MM.1S (cell line): Measurements from ENCODE around the gene SPTBN1.

Experiments
- DNase-seq: peaks from one replicate; pipeline ENCODE4 v3.0.0-alpha.2; 2015
- H2AFZ ChIP-seq: fragments of 300-600 bp; sonication (generic); 2 replicates; pipeline ENCODE4 v1.6.0; 2016; ENCODE audit warnings: antibody characterized with exemption, low read length
- H3F3A ChIP-seq: fragments of 300-600 bp; sonication (generic); 2 replicates; pipeline ENCODE4 v1.6.1; 2016; ENCODE audit warnings: mild to moderate bottlenecking, antibody characterized with exemption, low read length, moderate library complexity, mixed read lengths; ENCODE audit not compliant: insufficient read depth
- H3K27ac ChIP-seq: fragments of 300-600 bp; sonication (generic); 2 replicates; pipeline ENCODE4 v1.5.1; 2016; ENCODE audit warnings: mild to moderate bottlenecking, low read length
- H3K27me3 ChIP-seq: fragments of 300-600 bp; sonication (generic); replicated peaks from 2 replicates; pipeline ENCODE4 v1.6.0; 2016; ENCODE audit warnings: low read length; ENCODE audit not compliant: insufficient read depth
- H3K36me3 ChIP-seq: fragments of 300-600 bp; sonication (generic); replicated peaks from 2 replicates; pipeline ENCODE4 v1.6.1; 2016; ENCODE audit warnings: mild to moderate bottlenecking, low read length, mixed read lengths; ENCODE audit not compliant: insufficient read depth
- H3K4me1 ChIP-seq: fragments of 300-600 bp; sonication (generic); 2 replicates; pipeline ENCODE4 v1.6.1; 2016; ENCODE audit warnings: low read length, mixed read lengths
- H3K4me2 ChIP-seq: fragments of 300-600 bp; sonication (generic); 2 replicates; pipeline ENCODE4 v1.6.0; 2016; ENCODE audit warnings: low read depth, low read length
- H3K4me3 ChIP-seq: fragments of 300-600 bp; sonication (generic); 2 replicates; pipeline ENCODE4 v1.5.1; 2016; ENCODE audit warnings: low read length, mixed read lengths
- H3K79me2 ChIP-seq: fragments of 300-600 bp; sonication (generic); 2 replicates; pipeline ENCODE4 v1.6.1; 2016; ENCODE audit warnings: mixed run types, low read length, mixed read lengths
- H3K9ac ChIP-seq: fragments of 300-600 bp; sonication (generic); 2 replicates; pipeline ENCODE4 v1.6.1; 2016; ENCODE audit warnings: low read length, mixed read lengths
- H3K9me2 ChIP-seq: fragments of 300-600 bp; sonication (generic); replicated peaks from 2 replicates; pipeline ENCODE4 v1.6.1; 2016; ENCODE audit warnings: mild to moderate bottlenecking, low read length, mixed read lengths; ENCODE audit not compliant: insufficient read depth
- H3K9me3 ChIP-seq: fragments of 300-600 bp; sonication (generic); replicated peaks from 2 replicates; pipeline ENCODE4 v1.6.1; 2016; ENCODE audit warnings: mild to moderate bottlenecking, low read length, mixed read lengths; ENCODE audit not compliant: insufficient read depth
- H4K20me1 ChIP-seq: fragments of 300-600 bp; sonication (generic); 2 replicates; pipeline ENCODE4 v1.6.1; 2016; ENCODE audit warnings: mild to moderate bottlenecking, low read length, moderate library complexity, mixed read lengths; ENCODE audit not compliant: insufficient read depth
- CTCF ChIP-seq: fragments of 300-600 bp; sonication (generic); IDR thresholded peaks from 2 replicates; pipeline ENCODE4 v1.5.1; 2016; ENCODE audit warnings: antibody characterized with exemption, low read length, mixed read lengths
- EZH2 ChIP-seq: fragments of 300-600 bp; sonication (generic); optimal IDR thresholded peaks from 2 replicates; pipeline ENCODE3; 2017; ENCODE audit warnings: low read depth, mild to moderate bottlenecking, antibody characterized with exemption, low read length, mixed read lengths
- EZH2phosphoT487 ChIP-seq: fragments of 300-600 bp; sonication (generic); IDR thresholded peaks from 2 replicates; pipeline ENCODE4 v1.6.1; 2018; ENCODE audit warnings: antibody characterized with exemption, low read length

SPTBN1 gene

GRCh38 chr2:54466870-54467269 is 10.7 kb downstream of the SPTBN1 start:
- Histone ChIP-seq H3K79me2 (0 out of 2 replicates have a peak, but pooled peaks cover 11% of the 10 kb centered on the region), H3K4me2 (no peak overlapping the region)

GRCh38 chr2:54468673-54469072 is 12.5 kb downstream of the SPTBN1 start:
- H3K4me2 ChIP-seq = no peak overlapping the region
- peaks cover 21% of the 10 kb centered on the region for H3K4me1 ChIP-seq
- no peaks in the 10 kb centered on the region for H3K79me2 ChIP-seq
- no peaks in the 10 kb centered on the region for H3K27me3 ChIP-seq
- DNase-seq = no peak
- no peaks in the 10 kb centered on the region for H4K20me1 ChIP-seq
- H2AFZ ChIP-seq = no peak overlapping the region
- no peaks in the 10 kb centered on the region; the same call in 1 of the 2 replicates for H3F3A ChIP-seq
- no peak overlapping the region for H3K4me3 ChIP-seq
- H3K9me3 ChIP-seq = no peaks in the 10 kb centered on the region
- no peaks in the 10 kb centered on the region for H3K36me3 ChIP-seq
- TF ChIP-seq EZH2phosphoT487 (no peak), EZH2 (no peak), CTCF (no peak)
- H3K9me2 ChIP-seq = no peaks in the 10 kb centered on the region
- no peak overlapping the region for H3K9ac ChIP-seq
- H3K27ac ChIP-seq = no peak overlapping the region

More at GRCh38 chr2:54466870-54467269, 10.7 kb downstream of the SPTBN1 start:
- no peaks in the 10 kb centered on the region for H3K36me3 ChIP-seq
- H2AFZ ChIP-seq = no peak overlapping the region
- no peaks in the 10 kb centered on the region for H3K27me3 ChIP-seq
- H4K20me1 ChIP-seq = no peaks in the 10 kb centered on the region
- no peak overlapping the region for H3K4me3 ChIP-seq
- H3K9me3 ChIP-seq = no peaks in the 10 kb centered on the region
- H3K4me1 ChIP-seq = peaks cover 21% of the 10 kb centered on the region
- no peak overlapping the region for H3K27ac ChIP-seq
- no peak for DNase-seq
- no peaks in the 10 kb centered on the region for H3K9me2 ChIP-seq
- no peak overlapping the region for H3K9ac ChIP-seq
- no peaks in the 10 kb centered on the region; the same call in 1 of the 2 replicates for H3F3A ChIP-seq
- TF ChIP-seq EZH2 (no peak), EZH2phosphoT487 (no peak), CTCF (no peak)

- H3F3A ChIP-seq = no peaks in the 10 kb centered on the region; the same call in 1 of the 2 replicates
- no peaks in the 10 kb centered on the region for H3K79me2 ChIP-seq
- peaks cover 21% of the 10 kb centered on the region for H3K4me1 ChIP-seq
- DNase-seq = peak; percentile 19
- H3K27me3 ChIP-seq = no peaks in the 10 kb centered on the region
- no peak overlapping the region; the same call in 1 of the 2 replicates for H3K4me3 ChIP-seq
- H3K9ac ChIP-seq = no peak overlapping the region
- H3K4me2 ChIP-seq = peak overlapping the region; percentile 45
- H2AFZ ChIP-seq = peak overlapping the region; percentile 10; the same call in 1 of the 2 replicates
- H3K9me3 ChIP-seq = no peaks in the 10 kb centered on the region
- H3K27ac ChIP-seq = peak overlapping the region; percentile 17; the same call in 1 of the 2 replicates
- no peak for TF ChIP-seq EZH2phosphoT487
- TF ChIP-seq EZH2 = no peak
- TF ChIP-seq CTCF = no peak
- H4K20me1 ChIP-seq = no peaks in the 10 kb centered on the region
- no peaks in the 10 kb centered on the region for H3K9me2 ChIP-seq
- H3K36me3 ChIP-seq = no peaks in the 10 kb centered on the region
These were observed 13.4 kb downstream of the SPTBN1 start for GRCh38 chr2:54469484-54470053.
